GM21447 (cell line): ENCODE data around the gene MAP3K5.

Source experiments
- ATAC-seq: cut with Tn5 transposase; IDR thresholded peaks from one replicate; pipeline ENCODE4 v1.9.1; 2021; ENCODE audit not compliant: unreplicated experiment

Gene MAP3K5

GRCh38 chr6:136655239-136656014 is 136.8 kb downstream of the MAP3K5 start:
- ATAC-seq: no peak

- ATAC-seq: no peak
Observed at GRCh38 chr6:136654086-136654485, 138.2 kb downstream of the MAP3K5 start.

DNA sequence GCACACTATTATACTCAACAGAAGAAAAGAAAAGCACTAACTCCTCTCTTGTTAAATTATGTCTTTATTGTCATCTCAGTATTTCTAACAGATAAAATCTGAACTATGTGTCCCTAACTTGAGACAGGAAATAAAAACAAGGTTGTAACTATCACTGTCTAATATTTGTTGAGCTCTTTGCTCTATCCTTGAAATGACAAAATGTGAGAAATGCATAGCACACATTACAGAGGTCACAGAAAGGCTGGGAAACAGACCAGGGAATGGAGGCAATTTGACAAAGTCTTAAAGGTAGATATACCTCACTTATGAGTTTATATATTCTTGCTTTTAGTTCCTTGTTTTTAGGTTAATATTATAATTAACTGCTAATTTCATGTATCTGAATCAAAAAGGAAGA is 139.6 kb downstream of the MAP3K5 start:
- ATAC-seq: no peak

DNA sequence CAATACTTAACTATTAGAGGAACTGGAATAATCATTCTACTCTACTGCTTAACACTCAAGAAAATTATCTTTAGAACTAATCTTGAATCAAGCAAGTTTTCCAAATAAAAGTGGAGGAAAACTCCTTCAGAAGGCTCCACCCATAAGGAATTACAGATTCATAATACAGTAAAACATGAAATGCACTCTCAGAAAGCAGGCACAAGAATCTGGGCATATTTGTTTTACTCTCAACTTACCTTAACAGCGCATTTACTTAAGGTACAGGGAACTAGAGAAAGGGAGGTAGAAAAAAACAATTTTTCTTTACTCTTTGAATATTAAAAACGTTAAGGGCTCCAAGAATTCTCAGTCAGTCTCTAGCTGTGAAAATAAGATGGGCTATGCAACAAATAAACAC is 140.3 kb downstream of the MAP3K5 start:
- no peak for ATAC-seq

GRCh38 chr6:136647363-136647852 is 144.9 kb downstream of the MAP3K5 start:
- peak; percentile 74 for ATAC-seq

DNA sequence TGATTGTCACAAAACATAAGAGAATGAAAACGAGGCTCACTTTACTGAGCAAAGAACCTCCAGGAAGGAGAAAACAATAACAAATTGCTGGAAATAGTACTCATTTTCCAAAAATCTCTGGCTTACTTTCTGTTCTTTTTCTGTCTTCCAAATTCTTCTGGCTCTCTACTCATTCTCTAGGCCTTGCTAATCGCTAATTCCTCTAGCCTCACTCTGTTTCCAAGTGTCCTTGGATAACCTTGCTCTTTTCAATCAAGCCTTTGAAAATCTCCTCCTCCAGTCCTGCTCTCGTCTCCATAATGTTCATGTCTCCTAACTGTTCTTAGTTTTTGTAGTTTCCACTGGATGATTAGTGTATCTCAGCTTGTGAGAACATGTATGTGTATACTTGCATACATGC is 145.9 kb downstream of the MAP3K5 start:
- ATAC-seq: no peak

GRCh38 chr6:136644597-136644952 is 147.7 kb downstream of the MAP3K5 start:
- no peak for ATAC-seq

DNA sequence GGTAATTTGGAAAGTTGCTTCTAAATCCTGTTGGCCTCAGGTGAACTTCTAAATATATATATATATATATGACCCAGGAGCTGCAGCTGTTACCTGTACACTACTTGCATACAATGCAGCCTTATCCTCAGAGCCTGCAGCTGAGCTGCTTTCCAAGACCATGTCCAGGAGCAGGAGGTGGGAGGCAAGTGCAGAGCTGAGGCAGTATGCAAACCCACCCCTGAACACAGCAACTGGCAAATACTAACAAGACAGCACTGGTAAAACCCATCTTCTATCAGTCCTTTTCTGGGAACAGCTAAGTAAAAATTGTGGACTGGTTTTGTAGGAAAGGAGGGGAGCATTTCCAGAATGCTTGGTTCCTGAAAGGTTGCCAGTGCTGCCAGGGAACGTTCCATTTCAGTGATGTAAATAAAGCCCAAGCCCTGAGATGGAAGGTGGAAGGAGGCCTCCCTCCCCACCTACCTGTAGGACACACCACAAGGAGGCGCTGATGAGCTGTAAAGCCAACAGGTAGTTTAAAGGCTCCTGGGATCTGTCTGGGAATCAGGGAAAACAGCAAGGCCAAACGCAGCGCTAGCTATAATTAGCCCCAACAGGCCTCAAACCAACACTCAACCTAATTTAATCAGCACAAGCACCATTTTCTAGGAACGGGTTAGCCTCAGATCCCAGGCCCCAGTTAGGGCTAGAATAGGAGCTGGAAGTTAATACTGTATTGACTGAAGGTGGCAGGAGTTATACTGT is 148.3 kb downstream of the MAP3K5 start:
- peak; percentile 59 for ATAC-seq

GRCh38 chr6:136641873-136642465 is 150.3 kb downstream of the MAP3K5 start:
- ATAC-seq: no peak

DNA sequence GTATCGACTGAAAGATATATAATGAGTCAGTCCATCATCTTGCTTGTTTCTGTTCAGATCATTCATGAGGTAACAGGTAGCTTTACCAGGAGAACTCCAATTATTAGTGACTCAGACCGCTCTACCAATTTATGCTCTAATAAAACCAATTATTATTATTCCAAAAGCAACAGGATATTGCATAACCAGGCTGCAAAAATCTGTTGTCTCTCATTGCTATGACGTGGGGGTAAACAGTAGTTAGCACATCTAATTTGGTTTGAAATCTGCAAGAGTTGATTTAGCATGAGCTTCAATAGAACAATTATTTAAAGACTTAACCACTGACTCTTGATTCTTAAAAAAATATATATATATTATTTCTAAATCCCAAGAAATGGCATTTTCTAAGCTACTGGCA is 151.1 kb downstream of the MAP3K5 start:
- ATAC-seq: no peak

DNA sequence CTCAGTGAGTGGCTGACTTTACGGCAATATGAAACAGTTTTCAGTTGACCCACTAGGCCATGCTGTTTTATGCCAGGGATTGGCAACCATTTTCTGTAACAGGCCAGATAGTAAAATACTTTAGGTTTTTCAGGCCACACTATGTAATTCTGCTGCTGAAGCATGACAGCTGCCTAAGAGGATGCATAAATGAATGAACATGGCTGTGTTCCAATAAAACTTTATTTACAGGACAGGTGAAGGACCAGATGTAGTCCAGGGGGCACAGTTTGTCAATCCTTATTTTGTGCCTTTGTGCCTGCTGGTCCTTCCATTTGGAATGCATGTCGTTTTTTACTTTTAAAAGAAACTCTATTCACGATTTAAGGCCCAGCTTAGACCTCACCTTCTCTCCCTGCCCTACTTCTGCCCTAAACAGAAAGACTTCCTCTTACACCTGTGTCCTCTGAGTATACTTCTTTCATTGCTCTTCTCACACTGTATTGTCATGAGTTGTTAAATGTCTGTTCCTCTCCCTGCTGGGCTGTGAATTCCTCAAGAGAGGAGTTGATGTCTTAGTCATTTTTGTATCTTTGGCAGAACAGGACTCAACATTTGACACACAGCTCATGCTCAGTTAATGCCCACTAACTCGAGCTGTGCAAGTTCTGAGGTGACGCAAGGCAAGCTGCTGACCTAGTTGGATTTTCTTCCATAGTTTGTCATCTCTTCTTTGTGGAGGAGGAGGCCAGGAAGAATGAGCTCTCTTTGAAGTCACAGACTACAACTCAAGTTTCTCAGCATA is 152.0 kb downstream of the MAP3K5 start:
- no peak for ATAC-seq

- ATAC-seq: no peak
Observed at GRCh38 chr6:136639702-136640101, 152.6 kb downstream of the MAP3K5 start.

DNA sequence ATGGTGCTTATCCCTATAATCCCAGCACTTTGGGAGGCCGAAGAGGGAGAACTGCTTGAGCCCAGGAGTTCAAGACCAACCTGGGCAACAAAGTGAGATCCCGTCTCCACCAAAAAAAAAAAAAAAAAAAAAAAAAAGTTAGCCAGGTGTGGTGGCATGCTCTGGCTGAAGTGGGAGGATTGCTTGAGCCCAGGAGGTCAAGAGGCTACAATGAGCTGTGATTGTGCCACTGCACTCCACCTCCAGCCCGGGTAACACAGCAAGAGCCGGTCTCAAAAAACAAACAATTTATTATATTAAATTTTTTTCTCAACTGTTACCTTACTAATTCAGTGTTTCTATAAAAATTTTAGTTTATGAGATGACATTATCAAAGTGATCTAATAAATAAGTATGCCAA is 156.7 kb downstream of the MAP3K5 start:
- ATAC-seq: no peak

DNA sequence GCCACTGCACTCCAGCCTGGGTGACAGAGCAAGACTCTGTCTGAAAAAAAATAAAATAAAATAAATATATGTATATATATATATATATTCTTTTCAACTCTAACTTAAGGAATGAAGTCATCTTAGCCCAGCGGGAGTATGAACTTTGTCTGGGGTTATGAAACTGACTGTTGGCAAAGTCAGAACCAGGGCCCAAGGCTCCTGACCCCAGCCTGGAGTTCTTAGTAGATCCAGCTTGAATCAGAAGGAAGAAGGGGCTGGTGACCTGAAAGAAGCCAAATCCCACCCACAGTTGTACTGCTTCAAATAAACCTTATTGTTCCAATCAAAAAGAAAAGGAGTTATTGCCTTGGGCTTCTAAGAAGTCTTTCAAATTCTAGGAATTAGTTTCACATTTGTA is 158.9 kb downstream of the MAP3K5 start:
- ATAC-seq: no peak

- ATAC-seq: no peak
Observed at GRCh38 chr6:136628996-136629395, 163.3 kb downstream of the MAP3K5 start.

DNA sequence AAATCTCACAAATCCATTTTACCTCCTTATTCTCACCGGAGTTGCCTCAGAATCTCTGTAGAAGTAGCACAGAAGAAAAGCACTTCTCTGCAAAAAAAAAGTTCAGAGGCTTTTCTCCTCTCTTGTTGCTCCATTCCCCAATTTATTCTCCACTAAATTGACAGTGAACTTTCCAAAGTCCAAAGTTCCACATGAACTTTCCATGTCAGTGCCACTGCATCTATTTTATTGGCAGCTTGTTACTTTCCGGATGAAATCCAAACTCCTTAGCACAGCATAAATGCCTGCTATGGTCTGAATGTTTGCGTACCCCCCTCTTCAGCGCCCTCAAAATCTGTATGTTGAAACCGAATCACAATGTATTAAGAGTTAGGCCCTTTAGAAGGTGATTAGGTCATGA is 165.1 kb downstream of the MAP3K5 start:
- ATAC-seq: no peak

DNA sequence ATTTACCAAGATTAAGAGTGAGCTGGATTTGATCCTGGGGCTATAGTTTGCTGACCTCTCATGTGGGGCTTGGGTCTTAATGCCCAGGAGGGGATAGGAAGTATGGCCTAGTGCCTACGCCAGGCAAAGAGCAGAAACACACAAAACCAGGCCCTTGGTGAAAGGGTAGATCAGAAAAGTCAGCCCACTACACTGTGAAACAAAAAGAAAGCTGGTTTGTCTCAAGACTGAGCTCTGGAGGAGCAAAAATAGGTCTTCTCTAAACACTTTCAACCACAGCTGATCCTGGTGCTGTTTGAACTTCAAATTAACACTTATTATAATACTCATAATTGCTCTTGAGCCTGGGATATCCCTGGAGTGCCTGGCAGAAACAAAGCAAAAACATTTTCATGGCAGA is 167.0 kb downstream of the MAP3K5 start:
- no peak for ATAC-seq

GRCh38 chr6:136624347-136624746 is 167.9 kb downstream of the MAP3K5 start:
- no peak for ATAC-seq

DNA sequence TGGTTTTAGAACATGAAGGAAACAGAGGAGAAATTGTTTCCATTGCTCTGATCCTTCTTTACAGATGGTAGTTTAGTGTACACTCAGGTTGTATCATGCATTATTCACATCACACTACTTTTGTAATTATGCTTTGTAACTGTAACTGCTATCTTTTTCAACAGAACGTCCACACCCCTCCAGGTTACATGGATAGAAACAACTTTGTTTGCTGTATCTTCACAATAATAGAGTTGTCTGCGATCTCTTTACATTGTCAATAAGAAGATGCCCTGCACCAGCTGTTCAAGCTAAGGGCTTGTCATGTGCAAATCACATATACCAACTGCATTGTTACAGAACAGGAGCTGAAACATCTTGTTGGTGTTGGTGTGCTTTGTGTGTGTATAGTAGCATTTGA is 174.2 kb downstream of the MAP3K5 start:
- no peak for ATAC-seq

DNA sequence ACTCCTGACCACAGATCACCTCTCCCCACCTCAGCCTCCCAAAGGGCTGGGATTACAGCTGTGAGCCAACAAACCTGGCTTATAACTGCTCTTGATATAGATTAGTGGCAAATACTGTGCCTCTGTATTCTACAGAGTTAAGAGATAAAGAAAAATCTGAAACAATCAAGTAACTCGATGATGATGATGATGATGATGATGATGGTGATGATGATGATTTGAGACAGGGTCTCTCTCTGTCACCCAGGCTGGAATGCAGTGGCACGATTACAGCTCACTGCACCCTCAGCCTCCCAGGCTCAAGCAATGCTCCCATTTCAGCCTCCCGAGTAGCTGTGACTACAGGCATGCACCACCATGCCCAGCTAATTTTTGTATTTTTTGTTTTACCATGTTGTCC is 175.8 kb downstream of the MAP3K5 start:
- ATAC-seq: no peak

DNA sequence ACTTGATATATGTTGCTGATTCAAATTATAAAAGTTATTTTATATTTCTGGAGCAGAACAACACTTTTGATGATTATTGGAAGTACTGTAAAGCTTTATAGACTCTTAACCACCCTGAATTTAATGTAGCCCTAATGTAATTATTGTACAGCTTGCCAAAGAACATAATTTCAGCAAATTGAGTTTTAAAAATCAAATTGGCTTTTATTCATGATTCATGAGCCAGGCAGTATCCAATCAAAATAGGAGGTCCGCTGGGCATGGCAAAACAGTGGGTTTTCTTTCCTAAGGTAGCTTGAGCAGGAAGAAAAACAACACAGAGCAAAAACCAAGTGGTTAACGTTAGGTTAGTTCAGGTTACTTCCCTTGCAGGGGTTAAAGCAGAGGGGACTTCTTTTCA is 177.3 kb downstream of the MAP3K5 start:
- ATAC-seq: no peak
